ENCODE results near the gene AHCYL1.

Gene AHCYL1

GRCh38 chr1:110058591-110058990, 74.0 kb downstream of the AHCYL1 start:
- no CpG with 5 or more reads among the region's 1 CpG for WGBS (ENCODE audit: insufficient coverage, insufficient read length)
- no peaks in the 10 kb centered on the region for H3K4me1 ChIP-seq (ENCODE audit: control insufficient read depth, insufficient read depth, low read length)
- H3K36me3 ChIP-seq (ENCODE audit: control insufficient read depth, insufficient read depth, low read length) = peaks cover 22% of the 10 kb centered on the region; the same call in 1 of the 2 replicates
- H3K4me3 ChIP-seq (ENCODE audit: low read length) = no peak overlapping the region
- no peak for DNase-seq (ENCODE audit: low read depth, low spot score)
- no peaks in the 10 kb centered on the region for H3K9me3 ChIP-seq (ENCODE audit: control insufficient read depth, insufficient read depth, low read length)
- H3K27me3 ChIP-seq (ENCODE audit: control insufficient read depth, insufficient read depth, low read length) = no peaks in the 10 kb centered on the region
- no peak overlapping the region for H3K27ac ChIP-seq (ENCODE audit: low read length)

GRCh38 chr1:110059133-110059863, 74.7 kb downstream of the AHCYL1 start:
- WGBS (ENCODE audit: insufficient coverage, insufficient read length) = no CpG with 5 or more reads among the region's 6 CpGs
- no peak overlapping the region for H3K4me3 ChIP-seq (ENCODE audit: low read length)
- no peaks in the 10 kb centered on the region for H3K9me3 ChIP-seq (ENCODE audit: control insufficient read depth, insufficient read depth, low read length)
- no peaks in the 10 kb centered on the region for H3K4me1 ChIP-seq (ENCODE audit: control insufficient read depth, insufficient read depth, low read length)
- H3K27ac ChIP-seq (ENCODE audit: low read length) = no peak overlapping the region
- DNase-seq (ENCODE audit: low read depth, low spot score) = no peak
- peaks cover 18% of the 10 kb centered on the region; the same call in 1 of the 2 replicates for H3K36me3 ChIP-seq (ENCODE audit: control insufficient read depth, insufficient read depth, low read length)
- no peaks in the 10 kb centered on the region for H3K27me3 ChIP-seq (ENCODE audit: control insufficient read depth, insufficient read depth, low read length)

DNA sequence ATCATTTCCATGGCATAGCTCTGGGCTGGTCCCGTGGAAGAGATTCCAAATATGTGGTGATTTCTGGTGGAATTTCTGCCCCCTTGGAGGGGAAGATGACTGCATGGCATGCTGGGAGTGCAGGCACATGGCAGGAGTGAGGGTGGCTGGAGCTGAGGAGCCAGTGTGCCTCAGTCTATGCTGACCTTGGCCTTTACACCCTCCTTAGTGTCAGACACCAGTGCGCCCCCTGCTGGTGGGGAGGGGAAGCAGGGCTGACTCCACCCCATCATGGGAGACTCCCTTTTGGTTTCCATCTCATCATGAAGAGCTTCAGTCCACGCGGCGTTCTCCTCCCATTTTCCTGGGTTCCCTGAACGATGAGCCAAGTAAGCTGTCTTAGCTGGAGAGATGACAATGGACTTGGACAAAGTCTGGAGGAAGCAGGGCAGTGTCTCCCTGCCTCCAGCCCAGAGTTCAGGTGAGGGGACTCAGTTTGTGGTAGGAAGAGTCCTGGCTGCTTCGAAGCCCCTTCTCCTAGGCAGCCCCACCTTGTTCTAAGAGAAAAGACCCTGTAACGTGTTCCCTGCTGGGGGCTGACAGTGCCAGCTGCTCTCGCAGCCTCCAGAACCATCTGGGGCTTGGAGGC, 75.6 kb downstream of the AHCYL1 start:
- Histone ChIP-seq H3K4me3 (ENCODE audit: low read length) (no peak overlapping the region), H3K36me3 (ENCODE audit: control insufficient read depth, insufficient read depth, low read length) (peaks cover 12% of the 10 kb centered on the region; the same call in 1 of the 2 replicates), H3K27me3 (ENCODE audit: control insufficient read depth, insufficient read depth, low read length) (0 out of 2 replicates have a peak, but pooled peaks cover under 1% of the 10 kb centered on the region), H3K27ac (ENCODE audit: low read length) (no peak overlapping the region), H3K4me1 (ENCODE audit: control insufficient read depth, insufficient read depth, low read length) (no peaks in the 10 kb centered on the region), H3K9me3 (ENCODE audit: control insufficient read depth, insufficient read depth, low read length) (no peaks in the 10 kb centered on the region)
- no peak for DNase-seq (ENCODE audit: low read depth, low spot score)
- WGBS (ENCODE audit: insufficient coverage, insufficient read length) = no CpG with 5 or more reads among the region's 9 CpGs

GRCh38 chr1:110060662-110061060, 76.1 kb downstream of the AHCYL1 start:
- no peak for DNase-seq (ENCODE audit: low read depth, low spot score)
- no peaks in the 10 kb centered on the region for H3K9me3 ChIP-seq (ENCODE audit: control insufficient read depth, insufficient read depth, low read length)
- no CpG with 5 or more reads among the region's 7 CpGs for WGBS (ENCODE audit: insufficient coverage, insufficient read length)
- peaks cover 2% of the 10 kb centered on the region; the same call in 1 of the 2 replicates for H3K27me3 ChIP-seq (ENCODE audit: control insufficient read depth, insufficient read depth, low read length)
- no peak overlapping the region for H3K27ac ChIP-seq (ENCODE audit: low read length)
- no peak overlapping the region for H3K4me3 ChIP-seq (ENCODE audit: low read length)
- H3K4me1 ChIP-seq (ENCODE audit: control insufficient read depth, insufficient read depth, low read length) = no peaks in the 10 kb centered on the region
- peaks cover 7% of the 10 kb centered on the region; the same call in 1 of the 2 replicates for H3K36me3 ChIP-seq (ENCODE audit: control insufficient read depth, insufficient read depth, low read length)

- Histone ChIP-seq H3K27me3 (ENCODE audit: control insufficient read depth, insufficient read depth, low read length) (peaks cover 6% of the 10 kb centered on the region; the same call in 1 of the 2 replicates), H3K4me1 (ENCODE audit: control insufficient read depth, insufficient read depth, low read length) (no peaks in the 10 kb centered on the region), H3K36me3 (ENCODE audit: control insufficient read depth, insufficient read depth, low read length) (peaks cover 6% of the 10 kb centered on the region; the same call in 1 of the 2 replicates), H3K4me3 (ENCODE audit: low read length) (no peak overlapping the region), H3K9me3 (ENCODE audit: control insufficient read depth, insufficient read depth, low read length) (no peaks in the 10 kb centered on the region), H3K27ac (ENCODE audit: low read length) (no peak overlapping the region)
- no peak for DNase-seq (ENCODE audit: low read depth, low spot score)
- no CpG with 5 or more reads among the region's 10 CpGs for WGBS (ENCODE audit: insufficient coverage, insufficient read length)
Observed at GRCh38 chr1:110061341-110061740, 76.8 kb downstream of the AHCYL1 start.

GRCh38 chr1:110062612-110063011, 78.0 kb downstream of the AHCYL1 start:
- Histone ChIP-seq H3K27me3 (ENCODE audit: control insufficient read depth, insufficient read depth, low read length) (peaks cover 18% of the 10 kb centered on the region), H3K4me1 (ENCODE audit: control insufficient read depth, insufficient read depth, low read length) (no peaks in the 10 kb centered on the region; the same call in 1 of the 2 replicates), H3K36me3 (ENCODE audit: control insufficient read depth, insufficient read depth, low read length) (peaks cover under 1% of the 10 kb centered on the region; the same call in 1 of the 2 replicates), H3K27ac (ENCODE audit: low read length) (no peak overlapping the region), H3K4me3 (ENCODE audit: low read length) (no peak overlapping the region), H3K9me3 (ENCODE audit: control insufficient read depth, insufficient read depth, low read length) (no peaks in the 10 kb centered on the region)
- no peak for DNase-seq (ENCODE audit: low read depth, low spot score)
- WGBS (ENCODE audit: insufficient coverage, insufficient read length) = no CpG with 5 or more reads among the region's 2 CpGs

DNA sequence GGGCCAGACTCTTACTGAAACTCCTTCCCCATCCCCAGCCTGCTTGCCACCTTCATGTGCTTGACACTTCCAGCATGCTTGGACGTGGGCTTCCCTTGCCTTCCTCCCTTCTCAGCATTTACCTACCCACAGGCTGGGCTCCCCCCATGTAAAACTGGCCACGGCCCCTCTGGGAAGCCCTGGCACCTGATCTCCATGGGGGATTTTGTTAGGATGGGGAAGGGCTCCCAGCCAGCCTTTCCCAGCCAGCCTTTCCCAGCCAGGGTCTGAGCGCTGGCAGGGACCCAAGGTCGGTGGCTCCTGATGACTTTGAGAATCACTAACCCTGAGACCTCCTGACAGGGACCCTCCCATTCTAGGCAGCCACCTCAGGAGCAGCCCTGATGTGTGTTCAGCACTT, 79.2 kb downstream of the AHCYL1 start:
- Histone ChIP-seq H3K36me3 (ENCODE audit: control insufficient read depth, insufficient read depth, low read length) (no peaks in the 10 kb centered on the region; the same call in 1 of the 2 replicates), H3K4me1 (ENCODE audit: control insufficient read depth, insufficient read depth, low read length) (no peaks in the 10 kb centered on the region; the same call in 1 of the 2 replicates), H3K4me3 (ENCODE audit: low read length) (no peak overlapping the region), H3K27me3 (ENCODE audit: control insufficient read depth, insufficient read depth, low read length) (peaks cover 30% of the 10 kb centered on the region), H3K27ac (ENCODE audit: low read length) (no peak overlapping the region), H3K9me3 (ENCODE audit: control insufficient read depth, insufficient read depth, low read length) (no peaks in the 10 kb centered on the region)
- no peak for DNase-seq (ENCODE audit: low read depth, low spot score)
- WGBS (ENCODE audit: insufficient coverage, insufficient read length) = no CpG with 5 or more reads among the region's 4 CpGs

GRCh38 chr1:110064576-110065337, 80.2 kb downstream of the AHCYL1 start:
- H3K27me3 ChIP-seq (ENCODE audit: control insufficient read depth, insufficient read depth, low read length) = peaks cover 40% of the 10 kb centered on the region
- no peak overlapping the region for H3K27ac ChIP-seq (ENCODE audit: low read length)
- H3K4me1 ChIP-seq (ENCODE audit: control insufficient read depth, insufficient read depth, low read length) = peaks cover 4% of the 10 kb centered on the region
- no CpG with 5 or more reads among the region's 18 CpGs for WGBS (ENCODE audit: insufficient coverage, insufficient read length)
- H3K36me3 ChIP-seq (ENCODE audit: control insufficient read depth, insufficient read depth, low read length) = no peaks in the 10 kb centered on the region
- H3K4me3 ChIP-seq (ENCODE audit: low read length) = no peak overlapping the region
- DNase-seq (ENCODE audit: low read depth, low spot score) = no peak
- H3K9me3 ChIP-seq (ENCODE audit: control insufficient read depth, insufficient read depth, low read length) = no peaks in the 10 kb centered on the region

GRCh38 chr1:110065841-110066240, 81.3 kb downstream of the AHCYL1 start:
- no peak overlapping the region for H3K4me3 ChIP-seq (ENCODE audit: low read length)
- WGBS (ENCODE audit: insufficient coverage, insufficient read length) = no CpG with 5 or more reads among the region's 5 CpGs
- H3K9me3 ChIP-seq (ENCODE audit: control insufficient read depth, insufficient read depth, low read length) = no peaks in the 10 kb centered on the region
- DNase-seq (ENCODE audit: low read depth, low spot score) = no peak
- H3K36me3 ChIP-seq (ENCODE audit: control insufficient read depth, insufficient read depth, low read length) = no peaks in the 10 kb centered on the region
- no peak overlapping the region for H3K27ac ChIP-seq (ENCODE audit: low read length)
- peaks cover 49% of the 10 kb centered on the region for H3K27me3 ChIP-seq (ENCODE audit: control insufficient read depth, insufficient read depth, low read length)
- H3K4me1 ChIP-seq (ENCODE audit: control insufficient read depth, insufficient read depth, low read length) = peaks cover 5% of the 10 kb centered on the region

DNA sequence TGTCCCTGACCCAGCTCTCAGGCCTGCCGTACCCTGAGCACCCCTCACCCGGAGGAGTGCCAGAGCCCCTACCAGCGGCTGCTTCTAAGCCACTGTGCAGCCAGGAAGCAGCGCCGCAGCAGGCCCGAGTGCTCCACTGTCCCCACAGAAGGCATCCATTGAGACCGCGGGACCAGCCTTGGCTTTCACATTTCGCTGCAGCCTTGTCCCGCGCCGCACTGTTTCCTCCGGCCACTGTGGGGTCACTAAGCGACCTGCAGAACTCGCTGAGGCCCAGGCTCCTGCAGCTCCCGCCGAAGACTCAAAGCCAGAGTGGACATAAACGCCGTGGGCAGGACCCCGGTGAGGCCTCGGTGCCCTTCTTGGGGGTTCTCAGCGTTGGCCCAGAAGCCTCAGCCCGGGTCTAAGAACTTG, 82.9 kb downstream of the AHCYL1 start:
- peaks cover 5% of the 10 kb centered on the region for H3K4me1 ChIP-seq (ENCODE audit: control insufficient read depth, insufficient read depth, low read length)
- no peak overlapping the region; the same call in 1 of the 2 replicates for H3K4me3 ChIP-seq (ENCODE audit: low read length)
- no peaks in the 10 kb centered on the region for H3K9me3 ChIP-seq (ENCODE audit: control insufficient read depth, insufficient read depth, low read length)
- WGBS (ENCODE audit: insufficient coverage, insufficient read length) = no CpG with 5 or more reads among the region's 23 CpGs
- H3K36me3 ChIP-seq (ENCODE audit: control insufficient read depth, insufficient read depth, low read length) = no peaks in the 10 kb centered on the region
- H3K27ac ChIP-seq (ENCODE audit: low read length) = no peak overlapping the region
- DNase-seq (ENCODE audit: low read depth, low spot score) = no peak
- H3K27me3 ChIP-seq (ENCODE audit: control insufficient read depth, insufficient read depth, low read length) = peaks cover 64% of the 10 kb centered on the region

All from iPS DF 6.9 (cell line).